Glomerular visceral epithelial cell (primary cell): ENCODE measurements around the gene SLAMF8.

Experiments used
- DNase-seq: peaks from one replicate; pipeline ENCODE4 v3.0.0-alpha.2; 2016; ENCODE audit errors: extremely low spot score

Gene SLAMF8

GRCh38 chr1:159845751-159846629 lies 19.3 kb downstream of the SLAMF8 start:
- DNase-seq: peak; percentile 50

- DNase-seq: no peak
These were observed 20.6 kb downstream of the SLAMF8 start for GRCh38 chr1:159847231-159847630.

- peak; percentile 69 for DNase-seq
These were observed 21.7 kb downstream of the SLAMF8 start for GRCh38 chr1:159848326-159848725.

GRCh38 chr1:159849626-159850366 lies 23.1 kb downstream of the SLAMF8 start:
- DNase-seq: no peak

GRCh38 chr1:159851407-159851806 lies 24.7 kb downstream of the SLAMF8 start:
- no peak for DNase-seq

DNA sequence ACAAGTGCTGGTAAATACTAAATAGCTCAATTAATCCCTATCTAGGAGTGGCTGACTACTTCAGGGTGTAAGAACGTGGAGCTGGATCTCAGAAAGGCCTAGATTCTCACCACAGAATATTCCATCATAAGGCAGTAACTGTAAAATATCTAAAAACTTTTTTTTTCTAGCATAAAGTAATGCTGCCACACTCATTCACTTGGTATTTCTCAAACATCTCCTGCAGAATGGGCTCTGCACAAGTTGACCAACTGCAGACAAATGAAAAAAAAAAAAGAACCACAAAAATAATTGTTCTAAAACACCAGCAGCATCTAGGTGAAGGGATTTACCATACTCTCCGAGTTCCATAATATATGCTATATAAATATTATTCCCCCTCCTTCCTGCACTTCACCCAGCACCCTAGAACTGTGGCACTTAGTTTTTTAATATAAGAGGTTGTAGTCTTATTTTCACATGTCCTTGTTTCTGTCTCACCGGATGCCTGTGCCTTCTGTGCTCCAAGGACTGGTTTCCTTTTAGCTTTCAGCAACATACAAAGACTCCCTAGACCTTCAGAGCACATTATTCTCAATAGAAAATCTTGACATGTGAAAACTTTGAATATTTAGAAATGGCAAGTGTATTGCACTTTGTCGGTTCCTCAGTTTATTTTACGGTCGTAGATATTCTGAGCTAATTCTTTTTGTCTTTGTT lies 26.9 kb downstream of the SLAMF8 start:
- peak; percentile 37 for DNase-seq

DNA sequence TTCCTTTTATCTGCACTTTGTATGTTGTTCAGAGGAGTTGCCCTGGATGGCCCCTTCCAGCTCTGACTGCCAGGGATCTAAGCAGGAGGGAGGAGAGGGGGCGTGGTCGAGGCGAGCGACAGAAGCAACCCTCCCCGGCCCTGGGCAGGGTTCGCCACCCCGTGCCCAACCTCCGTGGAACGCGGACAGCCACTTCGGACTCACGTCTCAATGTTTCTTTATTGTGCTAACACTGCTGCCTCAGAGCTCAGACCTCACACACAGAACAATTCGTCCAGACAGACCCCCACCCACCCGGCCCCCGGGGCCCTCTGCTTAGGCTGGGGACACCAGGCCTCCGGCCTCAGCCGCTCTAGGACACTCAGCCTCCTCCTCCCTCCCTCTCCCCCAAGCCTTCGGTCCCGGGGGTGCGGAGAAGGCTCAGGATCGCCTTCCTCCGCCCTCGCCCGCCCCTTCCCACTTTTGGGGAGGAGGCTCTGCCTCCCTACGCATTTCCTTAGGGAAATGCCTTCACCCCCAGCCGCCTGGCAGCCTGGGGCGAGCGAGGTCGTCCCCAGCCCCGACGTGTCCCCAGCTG lies 27.5 kb downstream of the SLAMF8 start:
- peak; percentile 77 for DNase-seq

GRCh38 chr1:159854693-159855192 lies 28.1 kb downstream of the SLAMF8 start:
- peak; percentile 88 for DNase-seq

- DNase-seq: no peak
These were observed 29.0 kb downstream of the SLAMF8 start for GRCh38 chr1:159855709-159856108.

GRCh38 chr1:159856576-159856975 lies 29.9 kb downstream of the SLAMF8 start:
- no peak for DNase-seq

GRCh38 chr1:159857889-159858288 lies 31.2 kb downstream of the SLAMF8 start:
- DNase-seq: no peak

DNA sequence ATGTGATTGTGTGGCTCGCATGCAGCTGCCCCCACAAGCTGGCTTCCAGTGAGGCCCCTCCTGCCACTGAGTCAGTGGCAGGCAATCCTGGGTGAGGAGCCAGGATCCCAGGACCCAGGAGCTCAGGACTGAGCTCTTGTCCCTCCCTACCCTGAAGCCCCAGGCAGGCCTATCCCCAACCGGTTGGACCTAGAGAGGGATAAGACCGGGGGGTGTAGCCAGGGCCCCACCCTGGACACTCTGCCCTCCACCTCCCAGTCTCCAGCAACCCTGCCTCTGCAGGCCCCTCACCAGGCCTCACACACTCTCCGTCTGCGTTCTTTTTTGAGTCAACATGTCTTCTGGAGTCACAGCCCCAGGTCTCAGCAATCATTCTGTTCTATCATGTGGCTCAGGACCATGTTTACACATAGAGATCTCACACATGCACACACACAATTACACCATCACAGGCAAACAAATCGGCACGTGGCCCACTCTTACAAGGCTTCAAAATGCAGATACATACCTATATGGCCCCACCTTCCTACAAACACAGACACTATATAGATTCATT lies 33.2 kb downstream of the SLAMF8 start:
- no peak for DNase-seq

- DNase-seq: no peak
These were observed 33.8 kb downstream of the SLAMF8 start for GRCh38 chr1:159860456-159860855.

GRCh38 chr1:159861218-159861617 lies 34.5 kb downstream of the SLAMF8 start:
- DNase-seq: no peak

DNA sequence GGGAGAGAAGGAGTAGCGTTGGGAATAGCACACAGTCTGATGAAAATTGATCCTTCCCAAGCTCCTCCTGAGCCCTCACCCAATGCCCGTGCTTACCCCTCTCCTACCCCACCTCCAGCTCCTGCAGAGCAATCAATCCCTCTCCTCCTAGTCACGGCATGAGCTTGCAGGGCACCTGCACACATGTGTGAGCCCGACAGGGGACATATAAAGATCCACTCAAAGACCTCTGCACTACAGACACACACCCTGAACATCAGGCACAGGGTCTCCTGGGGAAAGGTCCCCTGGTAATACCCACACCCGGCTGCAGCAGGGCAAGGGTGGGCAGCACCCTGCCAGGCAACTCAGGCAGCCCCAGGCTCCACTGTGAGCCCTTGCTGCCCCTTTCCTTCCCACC lies 35.4 kb downstream of the SLAMF8 start:
- DNase-seq: no peak

DNA sequence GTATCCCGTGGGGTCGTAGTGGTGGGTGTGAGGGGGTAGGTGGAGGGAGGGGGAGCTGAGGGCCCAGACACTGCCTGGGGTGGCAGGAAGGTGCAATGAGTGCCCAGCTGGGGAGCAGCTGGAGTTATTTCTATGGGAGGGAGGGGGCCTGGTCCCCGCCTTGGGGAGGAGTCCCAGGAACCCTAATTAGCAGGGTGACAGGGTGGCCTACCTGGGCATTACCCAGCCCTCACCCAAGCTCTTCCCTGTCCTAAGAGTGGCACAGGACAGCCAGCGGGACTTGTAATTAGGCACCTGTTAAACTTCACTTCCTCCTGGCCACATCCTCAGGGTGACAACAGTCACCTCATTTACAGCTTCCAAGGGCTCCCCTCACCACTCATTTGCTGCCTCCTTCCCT lies 35.9 kb downstream of the SLAMF8 start, which contains the start of gene VSIG8:
Gene VSIG8 (minus strand): TSS at position 101 of the 400 bp plus-strand sequence. CDS start 136 bp downstream, outside the sequence.
- no peak for DNase-seq

DNA sequence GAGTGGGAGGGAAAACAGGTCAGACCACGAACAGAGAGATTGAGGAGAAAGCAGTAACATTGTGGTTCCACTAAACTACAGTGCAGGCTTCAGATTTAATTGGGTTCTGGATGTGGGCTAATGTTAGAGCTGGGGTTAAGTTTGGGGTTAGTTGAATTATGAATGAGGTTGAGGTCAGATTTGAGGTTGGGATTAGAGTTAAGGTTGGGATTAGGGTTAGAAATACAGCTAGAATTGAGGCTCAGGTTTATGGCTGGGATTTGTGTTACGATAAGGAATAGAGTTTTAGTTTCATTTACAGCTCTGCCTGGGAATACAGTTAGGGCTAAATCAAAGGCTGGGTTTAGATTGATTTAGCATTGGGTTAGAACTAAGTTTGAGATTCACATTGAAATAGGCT lies 37.6 kb downstream of the SLAMF8 start:
- no peak for DNase-seq

DNA sequence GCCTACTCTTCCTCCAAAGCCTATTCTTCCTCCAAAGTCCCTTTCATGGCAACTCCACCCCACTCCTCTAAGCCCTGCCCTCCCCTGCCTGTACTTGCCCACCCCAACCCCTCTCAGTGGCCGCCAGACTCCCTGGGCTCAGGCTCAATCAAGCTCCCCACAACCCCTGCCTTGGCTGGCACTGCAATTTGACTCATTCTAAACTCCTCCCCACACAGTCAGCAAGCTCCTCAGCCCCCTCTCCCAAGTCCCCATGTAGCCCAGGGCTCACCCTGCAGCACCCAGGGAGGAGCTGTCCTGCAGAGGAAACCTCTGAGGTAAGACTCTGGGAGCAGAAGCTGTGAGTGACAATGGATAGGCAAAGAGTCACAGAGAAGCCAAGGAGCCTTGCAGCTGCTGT lies 39.4 kb downstream of the SLAMF8 start:
- DNase-seq: no peak

GRCh38 chr1:159866905-159867663 lies 40.4 kb downstream of the SLAMF8 start:
- no peak for DNase-seq

- peak; percentile 56 for DNase-seq
These were observed 41.0 kb downstream of the SLAMF8 start for GRCh38 chr1:159867664-159868026.

DNA sequence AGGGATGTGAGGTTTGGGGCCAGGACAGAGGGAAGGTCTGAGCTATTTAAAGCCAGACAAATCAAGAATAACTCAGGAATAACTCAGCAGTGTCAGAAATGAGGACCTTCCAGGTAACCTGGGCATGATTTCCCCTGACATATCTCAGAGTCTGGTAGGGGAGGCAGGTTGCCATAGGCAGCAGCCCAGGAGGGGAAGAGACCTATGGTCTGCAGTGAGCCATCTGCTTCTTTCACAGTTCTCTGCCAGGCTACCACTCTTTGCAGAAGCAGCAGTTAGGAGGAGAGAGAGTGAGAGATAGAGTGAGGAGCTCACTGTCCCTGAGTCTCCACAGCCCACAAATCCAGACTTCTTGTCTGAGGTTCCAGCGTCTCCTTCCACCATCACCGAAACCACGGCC lies 42.1 kb downstream of the SLAMF8 start:
- no peak for DNase-seq
